ENCODE data around the gene CDK1.

The CDK1 gene

GRCh38 chr10:60778971-60779796 lies 906 bp downstream of the CDK1 start:
- no peak for DNase-seq

- DNase-seq: no peak
Measured at GRCh38 chr10:60781661-60782060, 3.4 kb downstream of the CDK1 start.

GRCh38 chr10:60784641-60785040 lies 6.4 kb downstream of the CDK1 start:
- no peak for DNase-seq

- no peak for DNase-seq
Measured at GRCh38 chr10:60788544-60788943, 10.3 kb downstream of the CDK1 start.

- no peak for DNase-seq
Measured at GRCh38 chr10:60789340-60789739, 11.1 kb downstream of the CDK1 start.

- DNase-seq: no peak
Measured at GRCh38 chr10:60794953-60795352, 16.7 kb downstream of the CDK1 start.

DNA sequence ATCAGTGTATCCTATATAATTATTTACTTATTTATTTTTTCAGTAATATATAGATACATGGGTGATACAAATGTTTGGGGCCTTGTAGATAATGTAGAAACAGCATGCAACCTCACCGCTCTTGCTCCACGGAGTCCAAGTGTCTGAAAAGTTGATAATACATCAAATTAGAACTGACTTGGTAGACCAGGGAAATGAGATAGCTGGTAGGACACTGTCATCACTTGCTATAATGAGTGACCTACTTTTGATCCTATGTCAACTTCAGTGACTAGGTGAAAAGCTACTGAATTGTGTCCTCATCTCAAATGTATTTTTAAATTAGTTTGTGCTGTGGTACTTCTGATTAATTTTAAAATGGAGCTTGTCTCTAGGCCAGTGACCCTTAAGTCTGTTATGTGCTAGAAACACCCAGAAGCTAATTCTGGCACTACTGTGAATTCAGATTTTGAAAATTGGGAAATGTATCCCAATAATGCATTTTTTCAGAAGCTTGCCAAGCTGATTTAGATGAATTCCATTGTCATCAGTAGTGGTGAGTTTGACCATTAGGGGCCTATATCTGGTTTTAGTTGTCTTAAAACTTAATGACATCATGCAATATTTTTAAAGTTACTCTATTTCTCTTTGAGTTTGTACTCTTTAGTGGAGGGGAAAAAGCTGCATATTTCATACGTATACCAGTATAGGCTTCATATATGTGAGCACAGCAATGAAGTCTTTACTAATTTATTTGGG lies 17.4 kb downstream of the CDK1 start:
- DNase-seq: no peak

DNA sequence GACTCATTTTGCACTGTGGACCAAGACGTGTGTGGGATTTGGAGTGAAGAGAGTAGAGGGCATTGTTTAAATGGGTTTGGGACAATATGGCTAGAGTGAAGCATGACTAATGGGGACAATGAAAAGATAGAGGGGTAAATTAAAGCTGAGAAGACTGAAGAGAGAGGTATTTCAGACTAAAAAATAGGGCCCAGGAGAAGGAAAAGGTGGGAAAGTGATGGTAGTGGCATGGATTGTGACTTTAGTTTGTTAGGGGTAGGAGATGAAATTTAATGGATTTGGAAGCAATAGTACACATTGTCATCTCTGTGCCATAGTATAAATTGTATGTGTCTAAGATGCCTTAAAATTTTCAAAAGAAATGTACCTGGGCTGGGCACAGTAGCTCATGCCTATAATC lies 18.2 kb downstream of the CDK1 start:
- DNase-seq: no peak

DNA sequence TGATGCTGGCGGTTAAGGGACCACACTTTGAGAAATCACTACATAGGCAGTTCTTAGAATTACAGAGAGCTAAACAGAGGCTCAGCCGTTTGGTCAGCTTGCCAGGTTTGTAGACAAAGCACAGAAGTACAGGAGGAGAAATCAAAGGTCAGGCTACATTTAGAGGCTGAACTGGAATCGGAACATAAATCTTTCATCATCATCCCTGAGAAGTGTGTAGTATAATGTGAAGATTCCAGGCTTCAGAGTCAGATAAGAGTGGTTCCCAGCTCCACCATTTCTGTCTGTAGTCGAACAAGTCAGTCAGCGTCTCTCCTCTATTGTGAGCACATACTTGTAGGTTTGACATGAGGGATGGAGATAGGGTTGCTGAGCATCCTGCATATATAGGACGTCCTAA lies 18.9 kb downstream of the CDK1 start:
- DNase-seq: no peak

GRCh38 chr10:60798031-60798430 lies 19.8 kb downstream of the CDK1 start:
- no peak for DNase-seq

GRCh38 chr10:60798870-60799269 lies 20.6 kb downstream of the CDK1 start:
- no peak for DNase-seq

DNA sequence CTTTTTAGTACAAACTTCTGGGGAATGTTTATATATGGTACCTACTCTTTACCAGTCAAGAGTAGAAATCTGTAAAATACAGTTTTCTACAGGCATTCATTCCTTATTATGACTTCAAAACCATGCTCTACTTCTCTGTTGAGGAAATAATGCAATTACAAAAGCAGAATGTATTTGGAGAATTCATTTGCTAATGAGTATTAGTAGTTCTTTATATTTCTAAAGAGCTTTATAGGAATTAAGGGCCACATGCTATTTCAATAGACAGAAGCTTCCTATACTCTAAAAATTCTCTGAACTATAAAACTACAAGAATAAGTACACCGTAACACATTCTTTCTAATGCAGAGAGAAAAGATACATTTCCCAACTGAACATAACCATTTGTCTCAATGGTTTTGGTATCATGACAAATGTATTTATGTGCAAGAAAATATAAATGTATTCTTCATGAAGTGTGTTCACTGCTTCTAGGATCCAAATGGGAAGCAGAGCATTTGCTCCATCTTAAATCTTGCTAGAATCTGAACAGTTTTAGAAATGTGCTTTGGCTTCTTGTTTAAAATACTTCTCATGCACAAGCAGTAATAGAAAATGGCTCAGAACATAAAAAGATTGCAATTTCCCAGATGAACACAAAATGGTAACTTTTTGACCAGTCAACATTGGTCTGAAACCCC lies 21.8 kb downstream of the CDK1 start:
- no peak for DNase-seq

DNA sequence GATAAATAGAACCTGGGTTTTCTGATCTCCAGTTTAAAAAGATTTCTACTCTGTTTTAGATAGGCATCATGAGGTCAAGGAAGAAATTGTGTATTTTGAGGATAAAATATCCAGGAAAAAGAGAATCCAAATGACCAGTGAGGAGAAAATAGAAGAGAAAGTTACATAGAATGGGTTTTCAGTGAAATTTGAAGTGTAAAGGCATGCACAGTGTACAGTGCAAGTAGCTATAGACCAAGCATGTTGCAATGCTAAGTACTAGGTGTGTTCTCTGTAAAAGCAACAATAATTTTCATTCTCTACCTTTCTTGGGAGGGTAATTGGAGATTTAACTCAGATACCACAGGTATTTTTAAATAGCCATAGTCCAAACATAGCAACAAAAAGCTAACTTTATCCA lies 22.6 kb downstream of the CDK1 start:
- DNase-seq: no peak

DNA sequence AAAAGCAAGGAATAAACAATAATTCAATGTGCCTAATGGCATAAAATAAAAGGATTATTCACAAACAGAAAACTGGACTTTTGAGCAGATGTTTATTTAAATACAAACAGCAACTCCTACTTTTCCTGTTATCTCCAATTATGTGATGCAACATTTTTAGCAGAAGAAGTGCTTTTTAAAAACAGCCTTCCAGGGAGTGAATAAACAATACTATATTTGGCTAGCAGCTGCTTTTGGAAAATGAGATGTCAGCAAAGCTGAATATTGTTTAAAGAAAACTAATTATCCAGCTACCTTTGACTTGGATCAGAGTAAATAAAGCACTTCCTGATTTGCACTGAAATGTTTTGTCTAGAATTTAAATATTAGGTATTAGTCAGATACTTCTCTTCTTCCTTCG lies 23.2 kb downstream of the CDK1 start:
- DNase-seq: no peak

- no peak for DNase-seq
Measured at GRCh38 chr10:60803433-60803832, 25.2 kb downstream of the CDK1 start.

DNA sequence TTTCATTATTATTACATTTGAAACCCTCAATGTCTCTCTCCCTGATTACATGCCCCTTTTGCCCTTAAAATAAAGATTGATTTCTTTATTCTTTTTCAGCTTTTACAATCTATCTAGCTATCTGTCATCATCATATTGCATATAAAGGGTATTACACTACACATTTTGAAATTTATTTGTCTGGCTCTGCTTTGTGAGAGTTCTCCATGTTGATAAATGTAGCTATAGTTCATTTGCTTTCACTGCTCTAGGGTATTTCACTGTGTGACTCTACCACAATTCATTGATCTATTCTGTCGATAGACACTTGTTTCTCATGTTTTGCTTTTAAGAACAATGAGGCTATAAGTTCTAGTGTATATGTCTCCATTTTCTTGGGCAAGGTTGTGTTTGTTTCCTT lies 25.6 kb downstream of the CDK1 start:
- no peak for DNase-seq

DNA sequence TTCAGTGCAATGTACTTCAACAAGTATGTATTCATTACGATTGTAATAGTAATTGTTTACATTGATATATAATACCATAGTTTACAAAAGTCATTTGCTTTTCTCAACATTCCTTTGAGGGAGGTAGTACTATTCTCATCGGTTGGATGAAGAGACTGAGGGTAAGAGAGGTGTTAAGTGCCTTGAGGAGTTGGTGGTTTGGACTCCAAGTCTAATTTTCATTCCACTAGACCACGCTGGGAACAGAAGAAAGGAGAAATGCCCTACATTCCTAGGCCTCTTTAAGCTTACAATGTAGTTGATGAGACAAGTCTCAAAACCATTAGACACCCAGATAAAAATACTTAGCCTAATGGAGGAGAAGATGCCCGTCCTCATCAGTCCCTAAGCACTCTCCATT lies 28.6 kb downstream of the CDK1 start:
- DNase-seq: no peak

GRCh38 chr10:60807499-60807898 lies 29.2 kb downstream of the CDK1 start:
- no peak for DNase-seq

- DNase-seq: no peak
Measured at GRCh38 chr10:60808036-60808435, 29.8 kb downstream of the CDK1 start.

- DNase-seq: no peak
Measured at GRCh38 chr10:60809157-60809556, 30.9 kb downstream of the CDK1 start.

- no peak for DNase-seq
Measured at GRCh38 chr10:60810437-60811182, 32.3 kb downstream of the CDK1 start.

- DNase-seq: no peak
Measured at GRCh38 chr10:60816628-60817397, 38.5 kb downstream of the CDK1 start.

All from cortex of kidney (tissue), 1 donor.